HCEC 1CT (cell line): ENCODE data around the gene THUMPD2.
"Not testable (repeated sequence)": the region's sequence is repeated elsewhere in the genome, so short reads cannot be mapped to it uniquely, and the experiment has no call there.

ENCODE experiments used
- DNase-seq: peaks from one replicate; pipeline ENCODE4 v3.0.0-alpha.2; 2017

Gene THUMPD2

DNA sequence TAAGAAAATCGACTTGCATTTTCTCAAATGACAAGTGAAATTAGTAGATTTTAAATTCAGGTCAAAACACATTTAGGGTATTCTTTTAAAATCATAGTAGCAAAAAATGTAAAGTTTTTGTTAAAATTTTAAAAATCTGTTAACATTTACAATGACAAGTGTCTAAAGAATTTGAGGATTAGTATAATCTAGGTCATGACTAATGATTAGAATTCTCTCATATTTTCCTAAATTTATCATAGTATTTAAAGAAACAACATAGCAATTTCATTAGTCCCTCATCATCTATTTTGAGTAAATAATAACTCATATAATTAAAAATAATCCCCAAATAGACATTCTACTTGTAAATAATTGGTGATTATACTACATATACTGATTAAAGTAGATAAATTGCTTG is 23.6 kb downstream of the THUMPD2 start:
- DNase-seq, result peak; percentile 63

DNA sequence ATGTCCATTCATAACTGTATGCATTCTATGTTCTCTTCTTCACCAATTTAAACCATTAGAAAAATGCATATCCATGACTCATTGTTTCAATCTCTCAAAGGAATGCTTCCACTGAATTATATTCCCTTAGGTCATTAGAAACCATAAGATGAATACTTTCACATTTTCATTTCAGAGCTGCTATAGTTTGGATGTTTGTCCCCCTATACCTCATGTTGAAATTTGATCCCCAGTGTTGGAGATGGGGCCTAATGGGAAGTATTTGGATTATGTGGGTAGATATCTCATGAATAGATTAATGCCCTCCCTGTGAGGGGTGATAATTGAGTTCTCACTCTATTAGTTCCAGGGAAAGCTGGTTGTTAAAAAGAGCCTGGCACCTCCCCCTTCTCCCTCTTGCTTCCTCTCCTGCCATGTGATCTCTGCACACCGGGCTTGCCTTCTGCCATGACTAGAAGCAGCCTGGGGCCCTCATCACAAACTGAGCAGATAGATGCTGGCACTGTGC is 35.7 kb downstream of the THUMPD2 start:
- peak; percentile 66 for DNase-seq

DNA sequence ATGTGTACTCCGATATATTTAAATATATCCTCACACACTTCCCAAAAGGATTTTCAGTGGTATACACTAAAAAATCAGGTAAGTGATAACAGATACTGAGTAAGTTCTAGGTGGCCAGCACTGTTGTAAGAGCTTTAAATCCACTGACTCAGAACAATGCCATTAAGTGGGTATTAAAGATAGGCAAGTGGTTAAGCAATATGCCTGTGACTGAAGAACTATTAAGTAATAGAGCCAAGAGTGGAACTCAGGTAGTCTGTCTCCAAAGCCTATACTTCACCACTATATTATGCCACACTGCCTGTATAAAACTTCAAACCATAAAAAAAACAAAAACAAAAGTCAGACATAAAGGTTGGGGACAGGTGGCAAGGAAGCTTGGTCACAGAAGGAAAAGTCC is 37.2 kb downstream of the THUMPD2 start:
- DNase-seq, result no peak

DNA sequence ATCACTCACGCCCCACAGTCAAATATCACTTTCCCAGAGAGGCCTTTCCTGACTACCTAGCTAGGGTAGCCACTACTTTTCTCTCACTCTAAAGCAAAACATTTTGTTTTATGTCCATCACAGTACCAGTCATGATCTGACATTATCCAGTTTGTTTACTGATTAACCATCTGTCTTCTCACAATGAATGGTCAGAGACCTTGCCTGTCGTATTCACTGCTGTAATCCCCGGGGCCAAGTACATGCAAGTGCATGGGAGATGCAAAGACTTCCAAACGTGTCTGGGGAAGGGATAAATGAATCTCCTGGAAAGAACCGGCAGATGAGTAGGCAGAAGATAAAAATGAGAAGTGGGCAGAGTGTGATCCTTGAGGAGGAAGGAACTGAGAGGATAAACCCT is 39.7 kb downstream of the THUMPD2 start:
- no peak for DNase-seq

DNA sequence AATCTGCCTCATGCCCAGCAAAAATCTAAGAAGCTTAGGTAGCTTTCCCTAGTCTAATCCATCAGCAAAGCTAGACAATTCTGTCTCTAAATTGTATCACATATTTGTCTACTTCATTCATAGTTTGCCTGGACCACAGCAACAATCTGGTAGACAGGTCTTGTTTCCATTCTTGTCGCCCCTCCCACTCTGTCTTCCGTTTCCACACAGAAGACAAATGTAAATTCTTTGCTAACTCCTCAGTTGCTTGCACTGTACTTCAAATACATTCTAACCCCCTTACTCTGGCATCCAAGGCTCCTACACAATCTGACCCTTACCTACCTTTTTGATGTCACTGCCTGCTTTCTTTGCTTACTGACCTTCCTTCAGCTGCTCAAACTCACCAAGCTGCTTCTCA is 40.1 kb downstream of the THUMPD2 start:
- DNase-seq, result no peak

DNA sequence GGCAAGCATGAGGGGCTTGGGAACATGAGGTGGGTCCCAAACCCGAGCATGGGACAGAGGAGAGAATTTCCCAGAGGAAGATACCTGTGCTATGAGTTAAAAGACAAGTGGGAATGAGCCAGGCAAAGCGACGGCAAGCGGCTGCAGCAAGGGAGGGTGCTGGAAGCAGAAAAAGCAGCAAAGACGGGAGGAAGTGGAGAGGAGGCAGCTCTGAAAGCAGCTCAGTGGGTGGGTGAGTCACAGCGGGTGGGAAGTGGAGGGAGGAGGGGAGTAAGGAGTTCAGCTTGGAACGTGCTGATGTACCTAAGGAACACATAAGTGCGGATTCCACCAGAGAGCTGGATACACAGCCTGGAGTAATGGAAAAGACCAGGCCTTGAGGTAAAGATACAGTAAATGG is 41.4 kb downstream of the THUMPD2 start:
- DNase-seq, result peak; percentile 54

DNA sequence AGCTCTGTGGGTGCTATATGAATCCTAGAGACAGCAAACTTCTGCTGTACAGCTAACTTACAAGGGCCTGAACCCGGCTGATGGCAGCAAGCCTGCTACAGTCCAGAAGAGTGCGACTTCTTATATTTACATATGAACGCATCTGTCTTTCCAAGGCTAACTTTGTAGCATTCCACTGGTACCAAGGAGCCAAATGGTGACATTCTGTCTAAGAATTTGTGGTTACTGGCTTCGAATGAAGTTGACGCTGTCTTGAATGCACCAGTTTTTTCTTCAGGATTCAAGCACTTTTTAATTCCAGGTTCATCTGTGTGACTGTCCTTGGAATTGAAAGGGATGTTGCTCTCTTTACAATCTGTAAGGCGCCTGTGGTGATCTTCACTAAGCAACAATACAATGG is 42.4 kb downstream of the THUMPD2 start:
- DNase-seq, result peak; percentile 47

DNA sequence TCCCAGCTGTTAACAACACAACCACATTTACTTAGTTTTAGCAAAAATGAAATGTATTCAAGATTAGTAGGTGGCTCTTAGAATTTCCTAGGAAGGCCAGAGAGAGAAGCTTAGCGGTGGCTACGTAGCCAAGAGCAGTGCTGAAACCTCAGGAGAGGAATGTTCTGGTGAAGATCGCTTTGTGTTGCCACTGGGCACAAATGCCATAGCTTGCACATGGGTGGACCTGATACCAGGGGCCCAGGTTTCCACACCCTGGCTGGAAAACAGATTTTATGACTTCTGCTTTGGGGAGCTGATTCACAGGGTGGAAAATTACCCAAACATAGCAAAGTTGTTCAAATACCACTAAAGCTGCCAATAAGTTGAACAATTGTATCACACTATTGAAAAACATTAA is 43.4 kb downstream of the THUMPD2 start:
- no peak for DNase-seq

DNA sequence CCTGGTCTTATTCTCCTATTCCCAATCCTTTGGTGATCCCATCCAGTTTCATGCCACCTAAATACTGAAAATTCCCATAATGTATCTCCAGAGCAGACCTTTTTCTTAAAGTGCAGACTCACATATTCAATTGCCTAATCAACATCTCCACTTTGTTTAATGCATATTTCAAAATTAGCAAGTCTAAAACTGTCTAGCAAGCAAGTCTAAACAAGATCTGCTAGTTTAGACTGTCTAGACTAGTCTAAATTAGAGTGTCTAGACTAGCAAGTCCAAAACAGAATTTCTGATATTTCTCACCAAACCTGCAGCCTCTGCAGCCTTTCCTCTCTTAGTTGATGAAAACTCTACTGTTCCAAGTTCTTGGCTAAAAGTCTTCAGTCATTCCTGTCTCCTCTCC is 44.6 kb downstream of the THUMPD2 start:
- DNase-seq, result no peak

DNA sequence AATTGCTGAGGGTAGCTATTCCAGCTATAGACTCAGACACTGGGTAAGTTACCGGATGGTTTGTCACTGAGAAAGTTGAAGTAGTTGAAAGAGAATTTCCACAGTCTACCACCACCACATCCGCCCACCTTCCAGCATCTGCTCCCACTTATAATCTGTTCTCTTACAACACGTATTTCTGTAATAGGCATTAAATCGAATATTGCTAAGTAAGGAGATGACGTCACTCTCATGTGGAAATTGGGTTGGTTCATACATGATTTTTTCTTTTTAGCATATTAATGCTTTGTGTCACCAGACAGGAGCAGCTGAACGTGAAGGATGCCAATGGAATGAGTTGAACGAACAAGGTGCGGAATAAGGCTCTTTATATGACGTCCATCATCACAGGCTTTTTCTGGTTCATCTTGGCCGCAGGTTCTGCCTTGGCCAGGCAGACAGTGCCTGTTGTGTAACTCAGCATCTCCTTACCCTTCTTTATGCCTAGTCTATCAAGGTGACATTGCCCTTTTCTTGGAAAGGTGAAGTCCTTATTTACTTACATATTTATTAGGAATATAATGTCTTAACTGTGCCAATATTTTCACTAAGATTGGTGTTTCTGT is 45.9 kb downstream of the THUMPD2 start:
- DNase-seq, result no peak

DNA sequence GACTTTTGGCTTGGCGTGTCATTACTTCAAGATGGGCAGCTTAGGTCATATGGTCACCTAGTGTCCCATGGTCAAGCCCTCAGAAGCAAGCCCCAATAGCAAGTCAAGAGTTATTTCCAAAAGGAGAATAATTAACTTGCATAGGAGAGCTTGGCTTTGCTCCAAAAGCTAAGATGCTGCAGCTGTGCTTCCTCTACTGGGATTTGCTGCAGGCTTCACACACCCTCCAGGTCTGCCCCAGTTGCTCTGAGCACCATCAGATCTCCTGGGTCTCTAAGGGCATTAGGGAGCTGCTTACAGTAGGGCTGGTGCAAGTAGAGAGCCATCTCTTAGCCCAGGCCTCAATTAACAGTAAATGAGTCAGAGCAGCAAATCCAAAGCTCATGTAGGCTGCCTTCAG is 46.6 kb downstream of the THUMPD2 start:
- no peak for DNase-seq

DNA sequence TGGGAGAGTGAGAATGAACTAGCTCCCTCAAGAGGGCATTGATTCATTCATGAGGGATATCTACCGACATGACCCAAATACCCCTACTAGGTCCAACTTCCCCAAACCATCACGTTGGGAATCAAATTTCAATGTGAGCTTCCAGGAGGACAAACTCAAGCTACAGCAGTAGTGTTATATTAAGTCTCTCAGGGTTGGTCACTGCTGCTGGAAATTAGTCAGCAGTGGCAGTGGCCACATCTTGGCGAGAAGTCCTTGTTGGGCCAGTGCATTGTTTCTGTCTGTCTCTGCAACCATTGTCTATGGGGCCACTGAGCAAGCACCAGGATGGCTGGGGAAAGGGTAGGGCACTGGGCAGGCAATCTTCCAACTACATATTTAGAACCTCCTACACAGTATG is 47.5 kb downstream of the THUMPD2 start:
- DNase-seq, result no peak

DNA sequence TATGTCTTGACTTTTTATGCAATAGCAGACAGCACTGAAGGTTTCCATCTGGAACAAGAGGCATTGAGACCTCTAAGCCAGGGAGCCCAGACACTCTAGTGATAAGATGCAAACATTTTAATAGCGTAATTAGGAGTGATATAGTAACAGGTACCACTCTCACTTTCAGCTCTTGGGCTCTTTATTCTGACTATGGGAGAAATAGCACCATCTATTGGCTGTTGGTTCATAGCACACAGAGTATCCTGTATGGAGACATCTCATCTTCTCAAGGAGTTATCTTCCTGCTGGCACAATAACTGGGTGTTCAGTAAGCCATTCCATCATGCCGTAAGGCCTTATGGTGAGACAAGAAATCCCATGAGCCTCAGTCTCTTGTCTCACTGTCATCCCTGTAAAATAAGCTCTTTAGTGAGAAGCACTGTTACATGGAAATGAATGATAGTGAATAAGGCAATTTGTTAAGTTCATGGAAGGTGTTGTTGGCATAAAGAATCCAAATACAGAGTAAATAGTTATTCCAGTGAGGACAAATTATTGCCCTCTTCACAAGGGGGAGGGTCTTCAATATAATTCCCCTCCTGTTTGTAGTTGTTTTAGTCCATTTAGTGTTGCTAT is 48.3 kb downstream of the THUMPD2 start:
- peak; percentile 42 for DNase-seq

DNA sequence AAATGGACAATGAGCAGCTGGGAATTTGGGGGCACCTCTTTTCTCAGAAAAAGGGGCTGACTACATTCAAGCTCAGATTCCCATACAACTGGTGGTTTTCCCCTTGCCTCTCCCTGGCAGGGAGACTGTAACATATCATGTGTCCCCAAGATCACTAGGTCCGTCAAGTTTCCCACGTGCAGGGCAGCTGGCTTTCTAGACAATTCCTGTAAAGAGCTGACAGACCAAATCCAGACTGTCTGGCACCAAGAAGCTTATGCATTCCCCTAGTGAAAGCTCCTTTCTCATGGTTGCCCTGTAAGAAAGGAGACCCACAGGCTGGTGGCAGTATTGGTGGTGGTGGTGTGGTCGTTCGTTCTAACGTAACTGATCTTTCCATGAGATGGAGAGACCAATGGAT is 48.8 kb downstream of the THUMPD2 start:
- no peak for DNase-seq

DNA sequence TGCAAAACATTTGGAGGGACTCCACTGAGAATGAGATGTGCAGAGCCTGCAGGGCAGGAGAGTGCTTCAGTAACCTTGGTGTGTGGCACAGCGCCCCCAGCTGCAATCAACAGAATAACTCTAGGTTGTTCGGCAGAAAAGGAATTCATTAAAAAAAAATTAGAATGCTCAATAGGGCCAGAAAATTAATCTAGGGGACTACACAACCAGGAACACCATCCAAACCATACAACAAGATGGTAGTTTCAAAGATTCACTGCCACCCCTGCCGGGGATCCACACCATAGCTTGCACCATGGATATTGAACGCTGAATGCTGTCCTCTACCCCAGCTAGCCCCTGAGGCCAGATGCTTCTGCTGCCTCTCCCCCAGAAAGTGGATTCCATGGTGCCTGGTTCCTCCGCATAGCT is 50.1 kb downstream of the THUMPD2 start:
- DNase-seq, result peak; percentile 45

DNA sequence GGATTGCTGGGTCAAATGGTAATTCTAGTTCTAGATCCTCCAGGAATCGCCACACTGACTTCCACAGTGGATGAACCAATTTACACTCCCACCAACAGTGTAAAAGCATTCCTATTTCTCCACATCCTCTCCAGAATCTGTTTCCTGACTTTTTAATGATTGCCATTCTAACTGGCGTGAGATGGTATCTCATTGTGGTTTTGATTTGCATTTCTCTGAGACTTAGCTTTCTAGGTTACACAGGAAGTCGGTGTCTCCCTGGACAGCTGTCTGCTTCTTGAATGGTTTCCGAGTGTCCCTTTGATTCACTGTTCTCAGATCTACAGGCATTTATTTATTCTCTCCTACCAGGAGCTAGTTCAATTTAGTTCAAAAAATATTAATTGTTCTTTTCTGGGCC is 51.0 kb downstream of the THUMPD2 start:
- DNase-seq, result not testable (repeated sequence)

DNA sequence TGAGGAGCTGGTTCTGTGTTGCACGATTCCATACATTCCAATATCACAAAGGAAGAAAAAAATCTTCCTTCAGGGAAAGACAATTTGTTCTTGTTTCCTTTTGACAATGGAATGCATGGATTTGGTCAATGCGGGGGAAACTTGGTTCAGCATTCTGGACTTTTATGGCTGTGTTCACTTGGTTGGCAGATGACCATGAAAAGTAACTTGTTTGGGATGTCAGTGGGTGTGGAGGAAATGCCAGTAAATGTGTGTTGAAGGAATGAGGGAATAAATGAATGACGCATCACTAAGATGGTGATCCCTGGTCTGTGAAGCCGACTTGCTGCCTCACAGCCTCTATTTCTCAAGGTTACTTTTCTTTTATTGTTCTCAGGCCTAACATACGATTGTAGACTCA is 53.7 kb downstream of the THUMPD2 start:
- no peak for DNase-seq

DNA sequence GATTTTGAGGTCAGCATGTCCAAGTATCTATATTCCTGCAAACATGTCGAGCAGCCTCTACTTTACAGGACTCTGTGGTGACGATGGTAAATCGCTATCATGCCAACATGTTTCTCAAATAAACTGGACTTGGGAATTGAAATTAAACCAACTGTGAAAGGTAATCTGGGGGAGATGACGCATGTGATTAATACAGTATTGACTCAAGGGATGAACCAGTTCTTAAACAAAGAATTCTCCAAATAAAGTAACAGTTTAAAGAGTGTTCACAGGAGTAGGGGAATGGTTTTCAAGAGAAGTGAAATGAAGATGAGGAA is 54.3 kb downstream of the THUMPD2 start:
- DNase-seq, result no peak

DNA sequence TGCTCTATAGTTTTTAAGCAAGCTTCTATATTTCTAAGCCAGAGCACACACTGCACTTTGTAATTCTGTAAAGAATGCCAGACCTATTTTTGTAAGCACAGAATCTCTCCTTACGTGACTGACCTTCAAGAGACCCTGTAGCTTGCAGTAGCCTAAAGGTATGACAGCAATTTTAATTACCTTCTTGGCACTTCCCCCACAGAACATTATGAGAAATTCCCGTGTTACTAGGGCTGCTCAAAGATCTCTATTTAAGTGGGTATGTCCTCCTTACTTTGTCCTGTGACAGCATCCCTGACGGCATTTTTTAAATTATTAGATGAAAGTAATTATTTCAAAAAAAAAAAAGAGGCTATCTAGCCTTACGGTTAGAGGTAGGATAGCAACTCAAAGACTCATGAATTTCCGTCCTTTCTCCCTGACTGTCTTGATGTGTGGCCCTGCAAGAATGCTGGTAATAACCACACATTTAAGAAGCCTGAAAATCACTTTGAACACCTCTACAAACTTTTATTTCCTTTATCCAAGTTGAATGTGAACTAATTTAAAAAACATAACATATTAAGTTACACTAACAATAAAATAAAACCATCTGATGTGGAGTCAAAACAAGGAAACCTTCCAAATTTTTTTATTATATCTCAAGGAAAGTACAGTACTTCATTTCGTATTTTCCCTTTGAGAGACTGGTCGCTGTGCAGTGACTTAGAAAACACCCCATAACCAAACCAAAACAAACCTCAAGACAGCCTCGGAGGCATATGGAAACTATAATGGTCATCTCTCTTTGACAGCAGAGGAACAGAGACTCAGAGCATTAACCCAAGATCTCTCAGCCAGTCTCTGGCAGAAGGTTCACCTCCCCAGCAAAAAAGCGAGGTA is 54.9 kb downstream of the THUMPD2 start:
- DNase-seq, result no peak

DNA sequence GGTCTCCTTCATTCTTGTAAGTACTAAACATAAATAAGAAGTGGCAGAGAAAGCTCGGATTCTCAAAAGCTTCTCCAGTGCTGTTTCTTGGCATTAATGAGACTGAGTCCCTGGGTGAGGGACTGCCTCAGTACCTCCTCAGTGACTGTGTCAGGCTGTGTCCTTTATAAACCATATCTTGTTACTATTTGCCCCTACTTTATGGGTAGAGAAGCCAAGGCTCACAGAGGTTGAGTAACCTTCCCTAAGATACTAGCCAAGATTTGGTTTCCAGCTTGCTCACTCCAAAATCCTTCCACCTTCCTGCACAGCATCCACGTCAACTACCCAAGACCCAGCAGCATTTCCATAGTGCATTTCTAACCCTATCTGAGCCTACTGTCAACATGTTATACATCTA is 55.6 kb downstream of the THUMPD2 start:
- DNase-seq, result no peak

DNA sequence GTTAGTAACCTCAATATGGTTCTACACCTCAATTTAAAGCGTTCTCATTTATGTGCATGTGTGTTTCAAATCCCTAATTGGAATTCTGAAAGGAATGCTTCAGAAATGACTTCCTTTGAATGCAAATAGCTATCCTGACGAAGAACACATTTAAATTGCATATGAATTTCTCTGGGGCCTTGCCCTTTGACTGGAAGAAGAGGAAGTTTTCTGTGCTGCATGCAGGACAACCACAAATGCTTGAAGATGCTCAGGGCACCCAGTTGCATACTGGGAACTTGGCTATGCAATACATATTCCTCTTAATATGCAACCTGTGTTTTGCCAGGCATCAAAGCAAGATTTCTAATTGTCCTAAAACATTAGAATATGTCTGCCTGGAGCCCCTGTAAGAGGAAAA is 58.1 kb downstream of the THUMPD2 start:
- DNase-seq, result no peak

DNA sequence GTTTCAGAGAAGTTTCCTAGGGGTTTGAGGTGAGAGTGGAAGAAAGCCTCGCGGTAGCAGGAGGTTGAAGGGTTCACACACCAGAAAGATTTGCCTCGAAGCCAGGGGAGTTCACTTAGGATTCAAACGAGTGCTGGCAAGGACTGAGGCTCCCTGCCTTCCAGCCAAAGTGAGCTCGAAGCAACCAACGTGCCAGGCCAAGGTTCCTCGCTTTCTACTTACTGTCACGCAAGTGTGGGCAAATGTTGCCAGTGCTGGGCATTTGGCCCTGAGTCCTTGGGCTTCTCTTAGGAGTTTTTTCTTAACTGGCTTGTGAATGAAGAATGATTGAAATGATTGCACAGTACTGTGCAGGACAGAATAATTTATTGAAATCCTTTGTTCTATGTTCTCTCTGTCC is 59.7 kb downstream of the THUMPD2 start:
- DNase-seq, result no peak

DNA sequence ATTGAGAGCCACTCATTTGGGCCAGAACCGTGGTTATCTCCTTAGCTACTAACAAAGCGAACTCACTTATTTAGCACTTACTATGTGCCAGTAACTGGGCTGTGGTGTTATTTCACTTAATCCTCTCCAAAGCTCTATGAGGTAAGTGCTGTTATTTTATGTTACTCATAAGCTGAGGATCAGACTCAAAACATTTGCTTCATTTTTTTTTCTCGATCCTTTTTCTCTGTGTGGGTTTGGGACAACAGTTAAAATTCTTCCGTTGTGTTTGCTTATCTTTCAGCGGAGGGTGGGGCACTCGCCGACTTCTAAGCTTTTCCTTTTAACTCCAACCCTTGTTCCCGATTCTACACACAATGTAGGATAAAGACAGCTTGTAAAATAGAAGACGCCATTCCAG is 60.6 kb downstream of the THUMPD2 start:
- DNase-seq, result no peak

DNA sequence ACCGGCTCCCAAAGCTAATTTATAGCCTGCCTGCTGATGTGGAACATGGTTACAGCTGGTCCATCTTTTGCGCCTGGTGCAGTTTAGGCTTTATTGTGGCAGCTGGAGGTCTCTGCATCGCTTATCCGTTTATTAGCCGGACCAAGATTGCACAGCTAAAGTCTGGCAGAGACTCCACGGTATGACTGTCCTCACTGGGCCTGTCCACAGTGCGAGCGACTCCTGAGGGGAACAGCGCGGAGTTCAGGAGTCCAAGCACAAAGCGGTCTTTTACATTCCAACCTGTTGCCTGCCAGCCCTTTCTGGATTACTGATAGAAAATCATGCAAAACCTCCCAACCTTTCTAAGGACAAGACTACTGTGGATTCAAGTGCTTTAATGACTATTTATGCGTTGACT is 62.0 kb downstream of the THUMPD2 start:
- DNase-seq, result no peak
